ENCODE measurements around the gene CASKIN1.
"Not testable (repeated sequence)": the region's sequence is repeated elsewhere in the genome, so short reads cannot be mapped to it uniquely, and the experiment has no call there.

Gene CASKIN1

GRCh38 chr16:2210009-2210332 is 13.6 kb upstream of the CASKIN1 start:
- DNase-seq: no peak

GRCh38 chr16:2209258-2210008 is 13.0 kb upstream of the CASKIN1 start:
- DNase-seq: no peak

- DNase-seq: no peak
These were observed 12.4 kb upstream of the CASKIN1 start for GRCh38 chr16:2208772-2209171.

DNA sequence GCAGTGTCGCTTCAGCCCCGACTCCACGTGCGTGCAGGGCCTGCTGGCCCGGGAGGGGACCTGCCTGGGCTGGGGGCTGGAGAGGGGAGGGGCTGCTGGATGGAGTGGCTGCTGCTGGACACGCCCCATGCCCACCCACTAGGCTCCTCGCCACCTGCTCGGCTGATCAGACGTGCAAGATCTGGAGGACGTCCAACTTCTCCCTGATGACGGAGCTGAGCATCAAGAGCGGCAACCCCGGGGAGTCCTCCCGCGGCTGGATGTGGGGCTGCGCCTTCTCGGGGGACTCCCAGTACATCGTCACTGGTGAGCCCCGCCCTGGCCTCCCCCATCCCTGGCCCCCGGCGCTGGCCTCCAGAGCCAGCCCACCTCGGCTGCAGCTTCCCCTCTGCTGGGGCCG is 11.9 kb upstream of the CASKIN1 start:
- DNase-seq: peak in 1 of 3 experiments; percentile 19

- no peak for DNase-seq
These were observed 11.5 kb upstream of the CASKIN1 start for GRCh38 chr16:2207872-2208271.

DNA sequence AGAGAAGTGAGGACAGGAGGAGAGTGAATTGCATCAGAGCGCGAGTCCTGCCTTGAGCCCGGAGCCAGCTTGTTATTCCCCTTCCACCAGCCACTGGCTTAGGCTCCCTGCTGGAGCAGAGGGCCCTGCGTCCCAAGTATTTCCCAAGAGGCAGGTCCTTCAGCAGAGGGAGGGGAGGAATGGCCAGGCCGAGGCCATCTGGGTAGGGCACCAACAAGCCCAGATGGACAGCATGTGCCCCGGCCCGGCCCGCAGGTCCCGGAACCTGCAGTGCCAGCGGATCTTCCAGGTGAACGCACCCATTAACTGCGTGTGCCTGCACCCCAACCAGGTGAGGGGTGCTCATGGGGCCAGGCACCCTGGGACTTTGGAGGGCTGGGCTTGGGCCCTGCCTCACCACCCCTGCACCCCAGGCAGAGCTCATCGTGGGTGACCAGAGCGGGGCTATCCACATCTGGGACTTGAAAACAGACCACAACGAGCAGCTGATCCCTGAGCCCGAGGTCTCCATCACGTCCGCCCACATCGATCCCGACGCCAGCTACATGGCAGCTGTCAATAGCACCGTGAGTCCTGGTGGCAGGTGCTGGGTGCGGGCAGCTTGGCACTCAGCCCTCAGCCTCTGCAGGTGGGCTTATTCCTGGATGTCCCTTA is 10.5 kb upstream of the CASKIN1 start:
- DNase-seq: no peak

DNA sequence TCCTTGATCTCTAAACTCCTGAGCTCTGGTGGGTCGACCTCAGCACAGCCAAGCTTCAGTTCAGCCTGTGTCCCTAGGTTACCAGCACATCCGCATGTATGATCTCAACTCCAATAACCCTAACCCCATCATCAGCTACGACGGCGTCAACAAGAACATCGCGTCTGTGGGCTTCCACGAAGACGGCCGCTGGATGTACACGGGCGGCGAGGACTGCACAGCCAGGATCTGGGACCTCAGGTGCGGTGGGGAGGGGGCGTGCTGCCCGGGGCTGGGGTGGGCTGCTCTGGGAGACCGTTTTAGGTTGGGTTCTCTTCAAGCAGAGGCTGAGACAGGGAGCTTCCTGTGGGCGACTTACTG is 10.0 kb upstream of the CASKIN1 start:
- DNase-seq: no peak

DNA sequence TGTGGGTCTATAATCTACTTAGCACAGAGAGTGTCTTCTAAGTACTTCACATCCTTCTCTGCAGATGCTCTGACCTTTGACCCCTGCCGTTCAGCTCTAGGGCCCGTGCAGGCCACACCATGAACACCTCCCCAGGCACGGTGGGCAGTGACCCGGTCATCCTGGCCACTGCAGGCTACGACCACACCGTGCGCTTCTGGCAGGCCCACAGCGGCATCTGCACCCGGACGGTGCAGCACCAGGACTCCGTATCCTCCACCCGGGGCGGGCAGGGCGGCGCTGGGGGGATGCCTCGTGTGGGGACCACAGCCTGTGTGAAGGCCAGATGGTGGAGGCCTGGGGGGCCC is 9.5 kb upstream of the CASKIN1 start:
- DNase-seq: no peak

DNA sequence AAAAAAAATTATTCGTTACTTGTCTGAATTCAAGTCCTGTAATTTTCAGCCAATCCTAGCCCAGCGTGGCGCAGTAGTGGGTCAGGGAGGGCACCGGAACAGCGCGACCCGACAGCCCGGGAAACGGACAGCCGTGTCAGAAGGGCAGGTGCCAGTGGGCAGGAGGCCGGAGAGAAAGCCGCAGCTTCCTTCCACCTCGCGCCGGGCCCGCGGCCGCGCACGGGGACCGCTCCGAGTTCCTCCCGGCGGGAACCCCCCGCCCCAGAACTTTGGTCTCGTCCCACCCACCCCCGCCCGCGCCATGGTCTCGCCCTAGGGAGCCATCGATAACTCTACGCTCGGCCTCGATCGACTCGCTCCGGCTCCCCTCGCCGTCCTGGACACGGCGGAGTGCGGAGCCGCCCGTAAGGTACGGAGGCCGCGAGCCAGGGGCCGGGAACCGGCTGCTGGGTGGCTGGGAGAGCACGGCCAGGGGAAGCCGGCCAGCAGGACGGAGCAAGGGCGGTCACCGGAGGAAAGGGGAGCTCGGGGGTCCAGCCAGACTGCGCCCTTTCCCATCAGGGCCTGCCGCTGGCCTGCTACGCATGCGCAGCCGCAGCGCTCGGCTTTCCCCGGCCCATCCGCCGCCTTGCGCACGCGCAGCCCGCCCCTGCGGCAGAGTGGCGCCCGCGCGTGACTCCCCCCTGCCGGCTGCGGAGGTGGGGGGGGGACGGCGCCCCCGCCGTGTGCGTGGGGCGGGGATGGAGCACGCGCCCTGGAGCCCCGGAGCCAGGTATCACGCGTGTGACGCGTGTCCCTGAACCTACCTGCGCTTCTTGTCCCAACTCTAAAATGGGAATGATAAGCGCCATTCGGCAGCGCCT is 8.9 kb upstream of the CASKIN1 start, which contains the start of gene MLST8:
Gene MLST8, plus strand, starts transcription at position 351 of the 863 bp plus-strand sequence. CDS start 632 bp downstream, outside the sequence.
- peak; percentile 94 to 96 (median 94) for DNase-seq

GRCh38 chr16:2204416-2205103 is 8.2 kb upstream of the CASKIN1 start:
- DNase-seq: no peak

GRCh38 chr16:2203119-2203688 is 6.8 kb upstream of the CASKIN1 start:
- not testable (repeated sequence) for DNase-seq

GRCh38 chr16:2200313-2200712 is 3.9 kb upstream of the CASKIN1 start:
- no peak for DNase-seq

DNA sequence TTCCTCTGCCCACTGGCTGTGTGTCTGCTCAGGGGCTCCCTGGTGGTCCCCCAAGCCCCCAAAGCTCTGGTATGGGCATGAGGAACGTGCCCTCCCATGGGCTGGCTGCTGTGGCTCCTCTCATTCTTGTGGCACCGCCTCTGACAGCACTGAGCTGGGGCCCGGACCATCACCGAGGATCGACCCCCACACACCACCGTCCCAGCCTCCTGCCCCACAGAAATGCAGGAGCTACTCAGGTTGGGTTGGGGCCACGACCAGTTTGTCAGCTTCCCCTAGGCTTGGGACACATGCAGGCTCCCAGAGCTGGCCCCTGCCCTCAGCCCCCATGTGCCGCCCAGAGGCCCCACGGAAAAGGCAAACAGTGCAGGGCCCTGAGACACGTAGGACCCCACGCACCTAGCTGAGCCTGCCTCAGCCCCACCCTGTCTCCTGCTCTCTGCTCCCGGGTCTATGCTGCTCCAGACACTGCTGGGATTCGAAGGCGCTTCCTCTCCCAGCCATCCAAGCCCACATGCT is 3.3 kb upstream of the CASKIN1 start:
- DNase-seq: no peak

DNA sequence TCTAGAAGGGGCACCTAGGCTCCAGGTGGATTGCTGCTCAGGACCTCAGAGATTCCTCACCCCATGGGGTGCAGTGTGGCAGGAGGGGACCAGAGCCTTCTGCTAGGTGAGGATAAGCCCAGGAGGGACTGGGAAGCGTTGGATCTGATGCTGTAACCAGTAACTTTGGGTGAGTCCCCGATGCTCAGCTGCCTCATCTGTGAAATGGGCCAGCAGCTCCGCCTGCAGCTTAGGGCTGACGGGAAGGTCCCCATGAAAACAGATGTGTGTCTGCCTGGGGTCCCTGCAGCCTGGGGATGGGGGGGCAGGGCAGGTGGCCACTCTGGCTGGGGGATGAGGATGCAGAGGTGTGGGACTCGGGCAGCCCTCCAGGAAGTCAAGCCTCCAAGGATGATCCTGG is 2.7 kb upstream of the CASKIN1 start:
- DNase-seq: no peak

GRCh38 chr16:2198283-2198682 is 1.9 kb upstream of the CASKIN1 start:
- no peak for DNase-seq

DNA sequence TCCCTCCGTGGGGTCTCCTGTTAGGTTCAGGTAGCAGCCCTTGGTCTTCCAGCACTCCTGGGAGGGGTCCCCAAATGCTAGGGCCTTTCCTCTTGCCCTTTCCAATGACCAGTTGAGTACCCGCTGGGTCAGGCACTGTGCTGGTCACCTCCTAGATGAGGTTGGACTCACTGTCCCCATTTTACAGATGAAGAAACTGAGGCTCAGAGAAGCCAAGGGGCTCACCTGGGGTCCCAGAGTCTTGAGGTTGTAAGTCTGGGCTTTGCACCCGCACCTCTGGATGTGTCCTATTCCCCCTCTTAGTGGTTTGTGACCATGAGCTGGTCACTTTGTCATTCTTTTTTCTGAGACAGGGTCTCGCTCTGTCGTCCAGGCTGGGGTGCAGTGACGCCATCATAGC is 1.4 kb upstream of the CASKIN1 start:
- DNase-seq: no peak

DNA sequence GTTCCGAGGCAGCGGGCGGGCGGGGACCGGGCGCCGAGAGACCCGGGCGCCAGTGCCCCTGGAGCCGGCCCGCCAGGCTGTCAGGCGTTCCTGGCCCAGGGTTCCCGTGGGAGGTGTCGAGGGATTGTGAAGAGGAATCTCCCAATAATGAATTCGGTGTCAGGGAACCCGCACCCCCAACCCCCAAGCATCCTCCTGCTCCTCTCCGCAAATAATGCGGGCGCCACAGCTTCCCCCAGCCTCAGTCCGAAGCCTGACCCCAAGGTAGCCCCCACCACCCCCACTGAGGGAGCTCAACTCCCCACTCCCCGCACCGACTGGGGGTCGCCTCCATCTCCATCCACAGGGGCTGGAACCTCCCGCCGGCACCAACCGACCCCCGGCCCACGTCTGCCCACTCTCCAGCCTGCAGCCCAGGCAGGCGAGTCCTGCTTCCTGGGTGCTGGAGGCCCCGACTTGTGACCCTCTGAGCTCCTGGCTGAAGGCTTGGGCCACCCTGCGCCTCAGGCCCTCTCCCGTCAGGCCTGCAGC is 641 bp upstream of the CASKIN1 start:
- DNase-seq: no peak

GRCh38 chr16:2195322-2196161 is 863 bp downstream of the CASKIN1 start:
- DNase-seq: peak in 1 of 3 experiments; percentile 37

- DNase-seq: peak; percentile 64 to 82 (median 74)
These were observed 1.5 kb downstream of the CASKIN1 start for GRCh38 chr16:2194852-2195321.

GRCh38 chr16:2194166-2194834 is 2.1 kb downstream of the CASKIN1 start:
- peak in 2 of 3 experiments; percentile 37 to 73 for DNase-seq

- no peak for DNase-seq
These were observed 5.0 kb downstream of the CASKIN1 start for GRCh38 chr16:2191446-2191706.
